IPS DF 6.9 (cell line): Measurements from ENCODE around the gene MARVELD1.

Source experiments
- DNase-seq: peaks from one replicate; pipeline ENCODE4 v3.0.0-alpha.2; 2013; ENCODE audit warnings: low read depth, low spot score
- H3K27ac ChIP-seq: one replicate; pipeline ENCODE4 v1.5.1; 2013; ENCODE audit warnings: low read length, control low read depth
- H3K27me3 ChIP-seq: 2 replicates; pipeline ENCODE4 v1.6.1; 2013; ENCODE audit warnings: mild to moderate bottlenecking, low read length; ENCODE audit not compliant: control insufficient read depth, insufficient read depth
- H3K36me3 ChIP-seq: 2 replicates; pipeline ENCODE4 v1.6.1; 2013; ENCODE audit warnings: low read length; ENCODE audit not compliant: control insufficient read depth, insufficient read depth
- H3K4me1 ChIP-seq: 2 replicates; pipeline ENCODE4 v1.6.1; 2013; ENCODE audit warnings: low read length; ENCODE audit not compliant: control insufficient read depth, insufficient read depth
- H3K4me3 ChIP-seq: 2 replicates; pipeline ENCODE4 v1.5.1; 2013; ENCODE audit warnings: mild to moderate bottlenecking, low read length
- H3K9me3 ChIP-seq: 2 replicates; pipeline ENCODE4 v1.6.1; 2013; ENCODE audit warnings: low read length, inconsistent platforms; ENCODE audit not compliant: control insufficient read depth, insufficient read depth
- WGBS: extraction: QIAGEN DNeasy Blood & Tissue Kit; methylation state at CpG from one replicate; pipeline ENCODE4 v1.1.7; 2013; ENCODE audit warnings: mixed read lengths, missing lambda C conversion rate; ENCODE audit not compliant: insufficient read length, insufficient coverage; 5-methylcytosine and 5-hydroxymethylcytosine counted together

Gene MARVELD1

DNA sequence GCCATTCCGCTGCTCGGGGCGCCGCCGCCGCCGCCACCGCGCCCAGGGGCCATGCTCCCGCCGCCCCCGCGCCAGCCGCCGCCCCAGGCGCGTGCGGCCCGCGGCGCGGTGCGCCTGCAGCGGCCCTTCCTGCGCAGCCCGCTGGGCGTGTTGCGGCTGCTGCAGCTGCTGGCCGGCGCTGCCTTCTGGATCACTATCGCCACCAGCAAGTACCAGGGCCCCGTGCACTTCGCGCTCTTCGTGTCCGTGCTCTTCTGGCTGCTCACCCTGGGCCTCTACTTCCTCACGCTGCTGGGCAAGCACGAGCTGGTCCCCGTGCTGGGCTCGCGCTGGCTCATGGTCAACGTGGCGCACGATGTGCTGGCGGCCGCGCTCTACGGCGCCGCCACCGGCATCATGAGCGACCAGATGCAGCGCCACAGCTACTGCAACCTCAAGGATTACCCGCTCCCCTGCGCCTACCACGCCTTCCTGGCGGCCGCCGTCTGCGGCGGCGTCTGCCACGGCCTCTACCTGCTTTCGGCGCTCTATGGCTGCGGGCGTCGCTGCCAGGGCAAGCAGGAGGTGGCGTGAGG, 383 bp downstream of the MARVELD1 start:
- Histone ChIP-seq H3K4me1 (peaks cover 8% of the 10 kb centered on the region), H3K9me3 (no peaks in the 10 kb centered on the region), H3K27me3 (no peaks in the 10 kb centered on the region), H3K36me3 (no peaks in the 10 kb centered on the region), H3K27ac (no peak overlapping the region), H3K4me3 (peak overlapping the region; percentile 62)
- no peak for DNase-seq
- no CpG with 5 or more reads among the region's 69 CpGs for WGBS

DNA sequence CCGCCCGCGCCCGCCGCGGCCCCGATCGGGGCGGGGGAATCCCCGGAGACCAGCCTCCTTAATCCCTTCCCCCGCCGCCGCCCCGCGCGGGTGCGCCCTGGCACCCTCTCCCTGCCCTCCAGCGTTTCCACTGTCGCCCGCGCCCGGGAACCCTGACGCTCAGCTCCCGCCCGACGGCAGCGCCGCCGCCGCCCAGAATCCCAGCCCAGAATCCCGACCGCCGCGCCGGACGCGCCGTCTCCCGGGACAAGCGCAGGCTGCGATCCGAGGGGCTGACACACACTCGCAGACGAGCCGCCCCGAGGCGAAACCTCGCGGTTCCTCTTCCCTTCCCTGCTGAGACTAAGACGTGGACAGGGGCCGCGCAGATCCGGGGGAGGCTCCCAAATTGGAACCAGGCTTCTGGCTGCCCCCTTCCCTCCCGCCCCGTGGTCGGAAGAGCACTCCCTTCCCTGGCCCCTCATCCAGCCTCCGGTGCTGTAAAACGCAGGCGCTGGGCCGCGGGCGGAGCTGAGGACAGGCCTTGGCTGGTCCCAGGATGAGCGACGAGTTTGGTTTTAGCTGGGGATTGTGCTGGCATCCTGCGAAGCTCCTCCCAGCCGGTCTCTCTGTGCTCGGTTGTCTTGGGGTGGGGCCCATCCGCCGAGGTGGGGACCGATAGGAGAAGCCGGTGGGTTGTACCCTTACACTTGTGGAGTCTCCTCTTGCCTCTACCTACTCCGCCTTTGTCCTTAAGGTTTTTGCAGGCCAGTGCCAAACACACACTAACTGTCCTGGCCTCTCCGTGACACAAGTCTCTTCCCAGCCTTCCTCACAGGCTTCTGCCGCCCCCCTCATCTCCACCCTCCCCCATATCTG, 1.1 kb downstream of the MARVELD1 start:
- Histone ChIP-seq H3K9me3 (no peaks in the 10 kb centered on the region), H3K4me3 (peak overlapping the region; percentile 62), H3K36me3 (no peaks in the 10 kb centered on the region), H3K27ac (no peak overlapping the region), H3K27me3 (no peaks in the 10 kb centered on the region), H3K4me1 (peaks cover 6% of the 10 kb centered on the region)
- WGBS = no CpG with 5 or more reads among the region's 74 CpGs
- no peak for DNase-seq

DNA sequence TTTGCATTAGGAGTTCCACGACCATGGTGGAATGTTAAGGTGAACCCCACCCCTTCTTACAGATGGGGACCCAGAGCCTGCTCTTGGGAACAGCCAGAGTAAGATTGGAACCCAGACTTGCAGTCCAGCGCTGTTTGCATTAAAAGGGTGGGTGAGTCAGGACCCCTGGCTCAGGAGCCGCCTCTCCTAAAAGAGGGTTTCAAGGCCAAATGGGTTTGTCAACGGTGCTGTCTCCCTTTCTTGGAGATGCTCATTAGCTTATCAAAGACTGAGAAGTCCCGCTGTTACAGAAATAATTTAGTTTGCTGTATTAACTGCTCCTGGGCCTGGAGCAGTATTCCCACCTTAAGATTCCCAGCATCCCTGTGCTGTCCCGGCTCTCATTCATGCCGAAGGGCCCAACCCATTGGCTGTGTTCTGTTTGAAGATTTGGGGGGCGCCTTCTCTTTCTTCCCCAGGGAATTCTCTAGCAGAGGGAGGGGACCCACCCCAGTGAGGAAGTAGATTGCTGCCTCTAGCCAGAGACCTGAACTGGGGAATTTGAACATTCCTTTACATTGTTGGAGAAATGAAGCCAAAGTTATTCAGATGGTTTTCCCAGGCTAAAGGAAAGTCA, 1.8 kb downstream of the MARVELD1 start:
- Histone ChIP-seq H3K27ac (no peak overlapping the region), H3K27me3 (no peaks in the 10 kb centered on the region), H3K4me3 (peak overlapping the region; percentile 62; the same call in 1 of the 2 replicates), H3K4me1 (peaks cover 6% of the 10 kb centered on the region), H3K9me3 (no peaks in the 10 kb centered on the region), H3K36me3 (no peaks in the 10 kb centered on the region)
- DNase-seq = no peak
- no CpG with 5 or more reads among the region's 8 CpGs for WGBS

DNA sequence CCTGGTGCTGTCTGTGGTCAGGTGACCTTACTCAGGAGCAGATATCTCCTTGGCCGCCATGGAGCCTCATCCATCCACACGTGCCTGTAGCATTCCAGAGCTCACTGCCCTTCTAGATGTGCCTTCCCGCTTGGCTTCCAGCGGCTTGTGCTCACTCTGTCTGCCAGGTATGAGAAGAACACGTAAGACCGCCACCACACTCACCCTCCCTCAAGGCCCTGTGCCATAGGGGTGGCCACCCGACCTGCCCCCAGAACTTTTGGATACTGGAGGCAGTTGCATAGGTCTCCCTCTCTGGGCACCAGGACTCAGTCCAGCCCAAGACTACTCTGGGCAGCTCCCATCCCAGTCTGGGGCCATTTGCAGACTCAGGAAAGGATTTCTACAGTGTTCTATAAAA, 4.1 kb downstream of the MARVELD1 start:
- WGBS = no CpG with 5 or more reads among the region's 7 CpGs
- DNase-seq = no peak

DNA sequence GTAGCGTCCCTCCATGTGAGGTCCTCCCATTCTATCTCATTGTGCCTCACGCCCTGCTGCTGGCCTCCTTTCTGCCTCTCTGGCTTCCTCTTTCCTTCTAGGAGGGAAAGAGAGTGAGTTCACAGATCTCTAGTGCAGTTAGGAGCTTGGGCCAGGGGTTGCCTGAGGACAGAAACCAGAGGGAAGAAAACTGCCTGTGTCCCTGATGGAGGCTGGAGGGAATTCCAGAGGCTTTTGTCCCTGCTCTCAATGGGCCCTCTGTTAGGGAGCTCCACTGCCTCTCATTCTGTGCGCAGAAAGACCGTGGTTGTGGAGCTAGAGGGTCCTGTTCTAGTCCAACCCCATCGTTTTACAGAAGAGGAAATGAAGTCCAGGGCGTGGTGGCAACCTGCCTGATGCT, 4.6 kb downstream of the MARVELD1 start:
- peaks cover 6% of the 10 kb centered on the region for H3K4me1 ChIP-seq
- WGBS = no CpG with 5 or more reads among the region's 6 CpGs
- H3K36me3 ChIP-seq = no peaks in the 10 kb centered on the region
- H3K27me3 ChIP-seq = no peaks in the 10 kb centered on the region
- H3K27ac ChIP-seq = no peak overlapping the region
- DNase-seq = no peak
- no peaks in the 10 kb centered on the region for H3K9me3 ChIP-seq
- no peak overlapping the region for H3K4me3 ChIP-seq

More for the DNA sequence above, 4.1 kb downstream of the MARVELD1 start:
- peaks cover 6% of the 10 kb centered on the region for H3K4me1 ChIP-seq
- no peak overlapping the region for H3K4me3 ChIP-seq
- H3K27ac ChIP-seq = no peak overlapping the region
- H3K27me3 ChIP-seq = no peaks in the 10 kb centered on the region
- H3K9me3 ChIP-seq = no peaks in the 10 kb centered on the region
- H3K36me3 ChIP-seq = no peaks in the 10 kb centered on the region

DNA sequence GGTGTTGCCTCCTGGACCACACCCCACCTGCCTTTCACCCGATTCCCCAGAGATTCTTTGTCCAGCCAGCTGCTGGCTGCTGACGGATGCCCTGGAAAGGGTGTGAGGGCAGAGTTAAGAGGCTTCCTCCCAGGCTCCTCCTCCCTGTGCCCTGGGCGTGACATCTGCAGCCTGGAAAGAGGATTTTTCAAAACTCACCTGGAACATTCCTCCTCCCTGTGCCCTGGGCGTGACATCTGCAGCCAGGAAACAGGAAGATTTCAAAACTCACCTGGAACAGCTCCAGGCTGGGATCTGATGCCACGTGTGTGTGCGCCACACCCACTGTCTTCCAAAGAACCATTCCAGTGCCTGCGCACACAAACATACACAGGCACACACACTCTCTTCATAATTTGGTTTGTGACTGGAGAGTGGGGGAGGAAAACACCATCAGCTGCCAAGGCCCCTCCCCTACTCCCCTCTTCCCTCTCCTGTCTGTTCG, 5.2 kb downstream of the MARVELD1 start:
- Histone ChIP-seq H3K27ac (no peak overlapping the region), H3K4me1 (peaks cover 6% of the 10 kb centered on the region), H3K27me3 (no peaks in the 10 kb centered on the region), H3K4me3 (no peak overlapping the region), H3K9me3 (no peaks in the 10 kb centered on the region), H3K36me3 (no peaks in the 10 kb centered on the region)
- no peak for DNase-seq
- WGBS = no CpG with 5 or more reads among the region's 8 CpGs

DNA sequence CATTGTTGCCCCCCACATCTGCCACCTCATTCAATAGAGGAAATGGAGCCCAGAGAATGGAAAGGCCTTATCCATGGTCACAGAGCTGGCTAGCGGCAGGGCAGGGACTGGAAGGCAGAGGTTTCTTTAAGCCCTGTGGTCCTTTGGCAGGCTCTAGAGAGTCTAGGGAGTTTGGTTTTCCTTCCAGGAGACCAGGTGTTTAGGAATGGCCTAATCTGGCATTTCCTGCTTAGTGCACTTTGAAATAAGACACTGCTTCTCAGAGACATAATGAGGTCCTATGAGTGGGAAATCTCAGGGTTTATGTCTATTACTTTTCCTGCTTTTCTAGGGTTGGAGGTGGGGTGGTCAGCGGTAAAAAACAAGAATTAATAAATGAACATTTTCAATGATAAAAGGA, 6.1 kb downstream of the MARVELD1 start:
- no peaks in the 10 kb centered on the region for H3K36me3 ChIP-seq
- no CpG with 5 or more reads among the region's 2 CpGs for WGBS

DNA sequence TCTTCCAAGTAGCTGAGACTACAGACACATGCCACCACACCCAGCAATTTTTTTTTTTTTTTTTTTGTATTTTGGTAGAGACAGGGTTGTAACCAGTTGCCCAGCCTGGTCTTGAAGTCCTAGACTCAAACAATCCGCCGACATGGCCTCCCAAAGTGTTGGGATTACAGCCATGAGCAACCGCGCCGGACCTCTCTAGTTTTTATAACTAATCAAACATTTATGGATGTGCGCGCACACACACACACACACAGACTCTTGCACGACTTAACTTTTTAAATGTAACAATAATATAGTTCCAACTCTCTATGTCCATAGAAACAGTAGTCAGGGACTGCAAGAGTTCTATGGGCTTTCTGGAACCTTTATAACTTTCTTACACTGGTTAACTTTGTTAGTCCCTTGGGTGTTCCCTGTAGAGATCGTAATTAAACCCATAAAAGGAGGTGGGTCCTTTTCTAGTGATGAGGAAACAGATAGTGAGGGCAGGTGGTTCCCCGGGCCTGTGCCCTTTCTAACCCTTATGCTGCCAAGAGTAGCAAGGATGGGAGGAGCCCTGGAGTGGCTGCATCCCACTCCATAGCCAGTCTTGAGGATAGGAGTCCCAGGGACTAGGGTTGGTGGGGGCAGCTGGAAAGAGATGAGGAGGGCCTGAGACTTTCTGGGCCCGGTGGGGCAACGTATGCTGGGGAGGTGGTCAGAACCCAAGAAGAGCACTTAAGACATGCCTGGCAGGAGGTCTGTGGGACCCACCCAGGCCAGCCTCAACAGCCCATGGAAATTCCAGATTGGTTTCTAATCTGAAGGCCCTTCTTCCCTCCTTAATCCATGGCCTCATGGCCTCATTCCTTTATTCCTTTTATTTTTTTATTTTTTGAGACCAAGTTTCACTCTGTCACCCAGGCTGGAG, 8.6 kb downstream of the MARVELD1 start:
- no peak for DNase-seq
- Histone ChIP-seq H3K4me3 (no peak overlapping the region), H3K9me3 (no peaks in the 10 kb centered on the region), H3K4me1 (peaks cover 4% of the 10 kb centered on the region), H3K36me3 (no peaks in the 10 kb centered on the region), H3K27me3 (no peaks in the 10 kb centered on the region), H3K27ac (no peak overlapping the region)
- no CpG with 5 or more reads among the region's 12 CpGs for WGBS

More for the DNA sequence above, 6.1 kb downstream of the MARVELD1 start:
- H3K9me3 ChIP-seq = no peaks in the 10 kb centered on the region
- no peak for DNase-seq
- peaks cover 6% of the 10 kb centered on the region for H3K4me1 ChIP-seq
- H3K27me3 ChIP-seq = no peaks in the 10 kb centered on the region
- H3K4me3 ChIP-seq = no peak overlapping the region
- no peak overlapping the region for H3K27ac ChIP-seq

DNA sequence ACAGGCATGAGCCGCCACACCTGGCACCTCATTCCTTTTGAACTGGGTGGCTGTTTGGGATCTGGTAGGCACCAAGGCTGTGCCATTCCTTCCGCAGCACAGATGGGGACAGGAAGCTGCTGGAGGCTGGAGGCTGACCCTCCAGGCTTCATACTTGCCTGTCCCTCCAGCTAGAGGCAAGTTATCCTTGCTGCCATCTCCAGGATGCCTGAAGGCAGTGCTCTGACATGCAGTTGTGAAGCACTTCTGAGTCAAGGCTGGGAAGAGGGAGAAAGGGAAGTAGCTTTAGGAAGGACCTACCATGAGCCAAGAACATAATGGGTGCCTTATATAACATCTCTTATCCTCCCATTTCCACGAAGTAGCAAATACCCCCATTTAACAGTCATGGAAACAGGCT, 9.5 kb downstream of the MARVELD1 start:
- Histone ChIP-seq H3K27me3 (no peaks in the 10 kb centered on the region), H3K9me3 (no peaks in the 10 kb centered on the region), H3K4me1 (peaks cover 4% of the 10 kb centered on the region), H3K4me3 (no peak overlapping the region), H3K27ac (no peak overlapping the region), H3K36me3 (no peaks in the 10 kb centered on the region)
- DNase-seq = no peak
- no CpG with 5 or more reads among the region's 3 CpGs for WGBS
